Ecto neural progenitor cell (in vitro differentiated cells): ENCODE measurements around the gene SERINC1.
A peak's percentile ranks its signal among the peaks of the same experiment; 100 is the strongest.
"Not testable (repeated sequence)": the region's sequence is repeated elsewhere in the genome, so short reads cannot be mapped to it uniquely, and the experiment has no call there.

Source experiments
- DNase-seq: peaks from one replicate; pipeline ENCODE4 v3.0.0-alpha.2; 2018; ENCODE audit warnings: low spot score

Gene SERINC1

DNA sequence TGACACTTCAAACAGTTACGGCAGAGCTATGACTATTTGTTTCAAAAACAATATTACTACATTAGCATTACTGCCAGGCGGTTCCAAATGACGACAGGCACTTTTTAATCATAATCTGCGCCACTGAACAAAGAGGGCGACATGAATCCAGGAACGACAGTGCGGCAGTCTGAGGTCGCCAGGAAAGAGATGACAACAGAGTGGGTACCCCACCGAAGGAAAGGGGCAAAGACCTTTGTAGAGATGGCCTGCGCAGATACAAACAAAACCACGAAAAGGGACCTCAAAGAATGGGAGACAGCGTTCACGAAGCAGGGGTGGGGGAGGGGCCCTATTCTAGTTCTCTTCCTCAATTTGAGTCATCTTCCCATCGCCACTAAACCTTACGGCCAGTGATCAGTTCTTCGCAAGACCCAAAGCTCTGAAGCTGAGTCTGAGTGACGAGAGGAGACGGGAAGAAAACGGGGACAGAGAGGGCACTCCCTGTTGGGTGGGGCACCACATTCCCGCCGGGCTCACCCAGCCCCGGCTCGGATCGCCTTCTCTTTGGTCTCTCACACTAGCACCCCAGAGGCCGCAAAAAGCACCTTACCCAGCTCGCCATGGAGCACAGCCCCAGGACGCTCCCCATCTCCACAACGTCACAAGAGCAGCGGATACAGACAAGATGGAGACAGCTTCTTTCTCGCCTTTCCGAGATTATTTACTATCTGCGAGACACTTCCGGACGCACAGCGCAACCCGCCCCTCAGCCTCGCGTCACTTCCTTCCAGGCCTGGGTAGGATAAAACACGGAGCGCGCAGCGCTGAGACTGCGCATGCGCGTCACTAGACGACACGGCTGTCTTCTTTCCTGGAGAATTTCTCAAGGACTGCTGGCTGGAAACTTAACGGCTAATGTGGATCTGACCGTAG is at the start of gene SERINC1:
TSS of gene SERINC1 (minus strand) at position 701 of the 915 bp plus-strand sequence. CDS start at position 631, 70 bp downstream.
- peak; percentile 94 for DNase-seq

DNA sequence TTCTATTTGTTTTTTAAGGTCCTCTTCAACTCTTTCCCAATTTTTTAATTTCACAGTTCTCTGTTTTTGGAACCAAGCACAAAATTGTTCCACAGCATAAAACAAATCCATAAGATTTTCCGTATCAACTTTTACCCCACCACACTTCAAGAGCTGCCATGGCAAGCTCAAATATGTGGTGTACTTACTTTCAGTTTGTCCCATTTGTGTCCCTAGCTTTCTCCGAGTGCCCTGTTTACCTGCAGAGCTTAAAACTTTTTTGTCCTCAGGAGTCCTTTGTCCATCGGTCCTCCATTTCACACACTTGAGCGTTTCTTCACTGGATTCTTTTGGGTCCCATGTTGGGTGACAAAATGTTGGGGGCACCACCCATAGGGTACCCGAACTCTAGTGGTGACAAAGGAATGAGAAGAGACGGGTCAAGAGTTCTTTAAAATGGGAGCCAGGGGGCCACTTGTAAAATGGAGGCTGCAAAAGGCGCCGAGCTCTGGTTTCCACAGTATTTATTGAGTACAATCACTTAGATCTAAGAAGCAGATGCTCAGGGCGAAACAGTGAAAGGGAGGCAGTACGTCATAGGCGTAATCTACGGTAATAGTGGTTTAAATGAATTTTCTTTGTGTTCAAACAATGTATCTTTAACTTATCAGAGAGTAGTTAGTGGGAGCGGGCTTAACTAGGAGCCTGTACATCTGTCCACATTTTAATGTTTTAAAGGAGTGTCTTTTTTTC is 39.8 kb upstream of the SERINC1 start:
- DNase-seq, result no peak

DNA sequence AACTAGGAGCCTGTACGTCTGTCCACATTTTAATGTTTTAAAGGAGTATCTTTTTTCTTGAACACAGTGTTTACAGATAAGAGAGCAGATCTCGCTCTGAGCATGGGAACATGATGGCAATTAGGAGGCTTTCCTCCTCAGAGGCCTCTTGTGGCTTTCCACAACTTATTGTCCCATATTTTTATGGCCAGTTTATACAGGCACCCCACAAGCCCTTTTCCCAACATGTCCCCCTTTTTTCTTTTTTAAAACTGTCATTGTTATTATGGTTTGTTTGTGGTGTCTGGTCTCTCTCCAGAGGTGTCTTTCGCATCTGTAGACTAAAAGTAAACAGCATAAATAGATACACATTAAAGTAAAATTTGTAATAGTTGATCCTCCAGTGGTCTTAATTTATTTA is 33.6 kb upstream of the SERINC1 start:
- DNase-seq, result not testable (repeated sequence)

DNA sequence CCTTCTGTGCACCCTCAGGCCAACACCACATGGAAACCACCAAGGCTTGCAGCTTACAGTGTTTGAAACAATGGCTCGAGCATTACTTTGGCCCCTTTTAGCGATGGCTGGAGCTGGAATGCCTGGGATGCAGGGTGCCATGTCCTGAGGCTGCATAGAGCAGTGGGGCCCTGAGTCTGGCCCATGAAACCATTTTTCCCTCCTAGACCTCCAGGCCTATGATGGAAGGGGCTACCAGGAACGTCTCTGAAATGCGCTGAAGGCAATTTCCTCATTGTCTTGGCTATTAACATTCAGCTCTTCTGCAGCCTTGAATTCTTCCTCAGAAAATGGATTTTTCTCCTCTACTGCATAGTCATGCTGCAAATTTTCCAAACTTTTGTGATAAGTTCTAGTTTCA is 29.9 kb upstream of the SERINC1 start:
- no peak for DNase-seq

GRCh38 chr6:122495612-122496011 is 24.0 kb upstream of the SERINC1 start:
- no peak for DNase-seq

GRCh38 chr6:122494665-122495272 is 23.2 kb upstream of the SERINC1 start:
- DNase-seq, result no peak

- DNase-seq, result no peak
Measured at GRCh38 chr6:122491919-122492555, 20.4 kb upstream of the SERINC1 start.

GRCh38 chr6:122490607-122491006 is 19.0 kb upstream of the SERINC1 start:
- no peak for DNase-seq

DNA sequence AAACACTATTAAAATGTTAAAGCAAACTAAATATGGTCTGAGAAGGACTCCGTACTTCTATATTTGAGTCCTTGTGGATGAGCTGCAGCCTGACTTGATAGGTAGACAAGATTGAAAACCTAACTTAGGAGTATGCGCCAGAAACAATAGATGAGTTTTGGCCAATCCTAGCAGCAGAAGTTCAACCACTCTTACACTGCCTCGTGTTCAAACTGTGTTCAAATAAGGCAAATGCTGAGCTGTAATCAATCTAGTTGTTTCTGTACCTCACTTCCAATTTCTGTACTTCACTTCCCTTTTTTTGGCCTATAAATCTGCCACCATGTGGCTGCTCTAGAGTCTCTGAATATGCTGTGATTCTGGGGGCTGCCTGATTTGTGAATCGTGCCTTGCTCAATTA is 13.2 kb upstream of the SERINC1 start:
- no peak for DNase-seq

GRCh38 chr6:122482750-122483080 is 11.1 kb upstream of the SERINC1 start:
- peak; percentile 54 for DNase-seq

GRCh38 chr6:122476131-122476530 is 4.5 kb upstream of the SERINC1 start:
- DNase-seq, result no peak

DNA sequence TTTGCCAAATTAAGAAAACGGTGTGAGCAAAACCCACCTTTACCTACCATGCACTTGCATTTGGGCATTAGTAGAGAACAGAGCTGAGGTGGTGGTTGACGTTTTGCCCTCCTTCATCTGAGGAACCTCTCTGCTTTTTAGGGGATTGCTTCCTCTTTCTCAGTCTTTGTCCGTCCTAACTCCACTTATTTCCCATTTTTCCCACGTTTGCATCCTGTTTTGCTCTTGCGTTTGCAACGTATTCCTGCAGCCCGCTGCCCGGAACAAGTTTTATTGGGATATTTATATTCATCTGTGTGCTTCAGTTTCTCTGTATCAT is 374 bp upstream of the SERINC1 start:
- no peak for DNase-seq

DNA sequence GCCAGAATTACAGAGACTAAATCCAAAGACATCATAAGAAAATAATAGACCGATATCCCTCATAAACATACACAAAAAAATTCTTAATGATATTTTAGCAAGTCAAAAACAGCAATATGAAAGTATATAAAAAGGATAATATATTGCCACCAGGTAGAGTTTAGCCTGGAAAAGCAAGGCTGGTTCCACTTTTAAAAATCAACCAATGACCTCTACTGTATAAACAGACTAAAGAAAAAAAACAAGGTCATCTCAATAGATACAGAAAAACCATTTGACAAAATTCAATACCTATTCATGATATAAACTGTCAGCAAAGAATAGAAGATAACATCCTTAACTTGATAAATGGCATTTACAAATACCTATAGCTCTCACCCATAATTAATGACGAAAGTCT is 9.7 kb downstream of the SERINC1 start:
- no peak for DNase-seq

DNA sequence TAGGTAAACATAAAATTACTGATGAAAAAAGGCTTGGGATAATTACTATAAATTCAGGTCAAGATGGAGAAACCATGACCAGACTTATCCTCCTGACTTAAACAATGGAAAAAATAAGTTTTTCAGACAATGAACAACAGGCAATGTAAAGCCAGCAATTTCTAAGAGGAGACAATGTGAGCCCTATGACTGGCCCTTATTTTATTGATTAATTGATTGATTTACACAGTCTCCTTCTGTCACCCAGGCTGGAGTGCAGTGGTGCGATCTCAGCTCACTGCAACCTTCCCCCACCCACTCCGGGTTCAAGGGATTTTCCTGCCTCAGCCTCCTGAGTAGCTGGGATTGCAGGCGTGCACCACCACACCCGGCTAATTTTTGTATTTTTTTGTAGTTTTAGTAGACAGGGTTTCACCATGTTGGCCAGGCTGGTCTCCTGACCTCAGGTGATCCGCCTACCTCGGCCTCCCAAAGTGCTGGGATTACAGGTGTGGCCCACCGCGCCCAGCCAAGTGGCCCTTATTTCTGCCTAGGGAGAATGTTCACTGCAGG is 11.7 kb downstream of the SERINC1 start:
- not testable (repeated sequence) for DNase-seq

- DNase-seq, result no peak
Measured at GRCh38 chr6:122459240-122459639, 12.4 kb downstream of the SERINC1 start.

DNA sequence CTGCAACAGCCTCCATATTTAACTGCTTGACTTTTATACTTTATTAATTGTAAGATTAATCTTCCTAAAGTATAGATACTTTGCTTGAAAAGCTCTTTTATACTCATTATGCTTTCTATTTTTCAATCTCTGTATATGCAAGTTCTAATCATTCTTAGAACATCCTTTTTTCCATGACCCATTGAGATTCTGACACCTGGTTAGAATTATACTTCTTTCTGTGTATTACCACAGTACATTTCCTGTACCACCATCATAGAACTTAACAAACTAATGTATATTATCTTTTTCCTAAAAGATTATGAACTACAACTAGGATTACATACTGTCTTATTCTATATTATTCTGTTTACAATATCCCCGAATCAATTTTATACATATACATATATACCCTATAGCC is 13.5 kb downstream of the SERINC1 start:
- no peak for DNase-seq

GRCh38 chr6:122455116-122455515 is 16.5 kb downstream of the SERINC1 start:
- DNase-seq, result not testable (repeated sequence)

DNA sequence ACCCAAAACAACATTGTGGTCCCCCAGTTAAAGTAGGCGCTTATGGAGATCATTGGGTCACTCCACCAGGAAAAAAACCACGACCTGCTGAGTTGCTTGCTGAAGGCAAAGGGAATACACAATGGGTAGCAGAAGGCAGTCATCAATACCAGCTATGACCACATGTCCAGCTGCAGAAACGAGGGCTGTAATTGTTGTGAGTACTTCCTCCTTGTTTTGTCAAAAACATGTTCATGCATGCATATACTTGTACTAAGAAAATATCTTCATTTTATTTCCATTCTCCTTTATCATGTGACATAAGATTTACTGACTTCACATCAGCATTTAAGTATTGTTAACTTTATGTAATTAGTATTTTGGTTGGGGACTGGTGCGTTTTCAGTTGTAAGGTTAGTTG is 16.9 kb downstream of the SERINC1 start:
- DNase-seq, result no peak

DNA sequence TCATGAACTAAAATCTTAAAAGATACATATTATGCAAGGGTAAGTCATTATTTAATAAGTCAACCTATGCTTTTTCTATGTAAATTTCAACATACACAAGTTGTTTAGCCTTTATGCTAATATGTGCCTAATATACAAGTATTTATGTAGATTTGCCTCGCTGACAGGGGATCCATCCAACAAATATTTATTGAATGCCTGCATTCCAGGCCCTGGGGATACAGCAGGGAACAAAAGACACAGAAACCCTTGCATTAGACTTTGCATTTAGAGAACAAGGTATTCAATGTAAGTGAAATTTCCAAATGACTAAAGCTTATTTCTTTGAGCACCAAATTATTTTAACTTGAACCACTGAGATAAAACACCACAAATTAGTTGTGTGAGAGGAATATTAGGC is 19.1 kb downstream of the SERINC1 start:
- no peak for DNase-seq

- no peak for DNase-seq
Measured at GRCh38 chr6:122449069-122449468, 22.5 kb downstream of the SERINC1 start.

GRCh38 chr6:122445274-122445673 is 26.3 kb downstream of the SERINC1 start:
- no peak for DNase-seq

DNA sequence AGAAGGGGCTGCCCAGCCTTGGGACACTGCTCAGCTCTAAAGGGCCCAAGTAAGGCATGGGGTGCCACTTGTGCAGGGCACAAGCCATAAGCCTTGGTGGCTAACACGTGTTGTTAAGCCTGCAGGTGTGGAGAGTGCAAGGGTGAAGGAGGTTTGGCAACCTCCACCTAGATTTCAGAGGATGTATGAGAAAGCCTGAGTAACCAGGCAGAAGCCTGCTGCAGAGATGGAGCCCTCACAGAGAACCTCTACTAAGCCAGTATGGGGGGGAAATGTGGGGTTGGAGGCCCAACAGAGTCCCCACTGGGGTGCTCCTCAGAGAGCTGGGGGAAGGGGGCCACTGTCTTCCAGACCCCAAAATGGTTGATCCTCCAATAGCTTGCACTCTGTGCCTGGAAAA is 32.6 kb downstream of the SERINC1 start:
- no peak for DNase-seq
